ENCODE results near the gene OR7A5. TPM values are rescaled to one million over a fixed set of nuclear protein-coding genes. Genes with fewer than 3 reads are reported as not detected.
A peak's percentile ranks its signal among the peaks of the same experiment; 100 is the strongest.
"Not testable (repeated sequence)": the region's sequence is repeated elsewhere in the genome, so short reads cannot be mapped to it uniquely, and the experiment has no call there.

Gene OR7A5
- total RNA-seq, 1 donor from 2014 or later = not detected

- Histone ChIP-seq H3K27ac (peak overlapping the region; percentile 38), H3K27me3 (ENCODE audit: low read depth) (peaks cover 18% of the 10 kb centered on the region), H3K4me1 (peaks cover 4% of the 10 kb centered on the region), H3K4me3 (no peak overlapping the region), H3K36me3 (no peaks in the 10 kb centered on the region), H3K9me3 (no peaks in the 10 kb centered on the region)
- ATAC-seq (no peak), DNase-seq (no peak)
- intact Hi-C loops (cut with DNase I) = no loop called here
- TF ChIP-seq CTCF (IDR thresholded peaks at IDR 0.05) = no peak
Observed at GRCh38 chr19:14782626-14783409, 52.2 kb downstream of the OR7A5 start.

GRCh38 chr19:14781713-14782536, 53.1 kb downstream of the OR7A5 start:
- H3K9me3 ChIP-seq; H3K4me1 ChIP-seq; H3K36me3 ChIP-seq; intact Hi-C loops (cut with DNase I); H3K4me3 ChIP-seq; DNase-seq; H3K27ac ChIP-seq; ATAC-seq: not testable (repeated sequence)
- peaks cover 22% of the 10 kb centered on the region for H3K27me3 ChIP-seq (ENCODE audit: low read depth)

GRCh38 chr19:14780622-14781225, 54.3 kb downstream of the OR7A5 start:
- DNase-seq, ATAC-seq: not testable (repeated sequence)

GRCh38 chr19:14779151-14779550, 55.8 kb downstream of the OR7A5 start:
- no peak for TF ChIP-seq CTCF (IDR thresholded peaks at IDR 0.05)
- no peak overlapping the region for H3K27ac ChIP-seq
- peaks cover 29% of the 10 kb centered on the region for H3K27me3 ChIP-seq (ENCODE audit: low read depth)
- no peaks in the 10 kb centered on the region for H3K9me3 ChIP-seq
- intact Hi-C loops (cut with DNase I) = no loop called here
- H3K4me3 ChIP-seq = no peak overlapping the region
- no peak for ATAC-seq
- H3K4me1 ChIP-seq = no peaks in the 10 kb centered on the region
- no peaks in the 10 kb centered on the region for H3K36me3 ChIP-seq
- DNase-seq = no peak

More at GRCh38 chr19:14780622-14781225, 54.3 kb downstream of the OR7A5 start:
- intact Hi-C loops (cut with DNase I); H3K4me3 ChIP-seq; H3K36me3 ChIP-seq; H3K27ac ChIP-seq; H3K9me3 ChIP-seq; H3K4me1 ChIP-seq: not testable (repeated sequence)
- peaks cover 19% of the 10 kb centered on the region for H3K27me3 ChIP-seq (ENCODE audit: low read depth)

- DNase-seq; H3K9me3 ChIP-seq; H3K27ac ChIP-seq; H3K36me3 ChIP-seq; ATAC-seq; H3K4me1 ChIP-seq; intact Hi-C loops (cut with DNase I); H3K4me3 ChIP-seq: not testable (repeated sequence)
- peaks cover 29% of the 10 kb centered on the region for H3K27me3 ChIP-seq (ENCODE audit: low read depth)
Observed at GRCh38 chr19:14778110-14778845, 56.7 kb downstream of the OR7A5 start, which contains the start of gene ADGRE2. Gene ADGRE2 (minus strand): TSS chr19:14778560. CDS start chr19:14776756, 1,804 bp downstream.

- ATAC-seq; H3K27ac ChIP-seq; H3K9me3 ChIP-seq; DNase-seq; H3K4me1 ChIP-seq; intact Hi-C loops (cut with DNase I); H3K36me3 ChIP-seq; H3K4me3 ChIP-seq: not testable (repeated sequence)
- peaks cover 29% of the 10 kb centered on the region for H3K27me3 ChIP-seq (ENCODE audit: low read depth)
Observed at GRCh38 chr19:14777645-14778044, 57.3 kb downstream of the OR7A5 start.

Other genes starting within 250 kb of the OR7A5 start
- gene ADGRE3, start 160.3 kb downstream of the OR7A5 start, total RNA-seq = 25.5 TPM
- 20.0 TPM for gene ZNF333, start 145.1 kb downstream of the OR7A5 start, total RNA-seq
- 19.9 TPM for gene ADGRE2, start 56.6 kb downstream of the OR7A5 start, total RNA-seq
- gene OR7C1, start within 50 bp of the OR7A5 start, total RNA-seq = 0.18 TPM
- not detected for gene OR7A10, start 13.7 kb upstream of the OR7A5 start, total RNA-seq
- gene OR7A17, start 50.9 kb upstream of the OR7A5 start, total RNA-seq = not detected
- gene OR7C2, start 106.3 kb upstream of the OR7A5 start, total RNA-seq = not detected
- gene SLC1A6, start 144.7 kb upstream of the OR7A5 start, total RNA-seq = not detected
- gene CASP14, start 214.3 kb upstream of the OR7A5 start, total RNA-seq = not detected
- not detected for gene OR1I1, start 247.0 kb upstream of the OR7A5 start, total RNA-seq

Data from lower lobe of right lung (tissue), 2 donors.